Astrocyte of the spinal cord (primary cell): ENCODE results near the gene CNNM3.
"Not testable (repeated sequence)": the region's sequence is repeated elsewhere in the genome, so short reads cannot be mapped to it uniquely, and the experiment has no call there.

Experiments used
- DNase-seq: peaks from one replicate; pipeline ENCODE4 v3.0.0; 2011; ENCODE audit warnings: low read depth, low spot score
- H3K4me3 ChIP-seq: 2 replicates; pipeline ENCODE4 v1.5.1; 2011; ENCODE audit warnings: low read depth, mild to moderate bottlenecking, low read length, moderate library complexity
- in situ Hi-C: cut with HindIII; loops from 2 replicates; pipeline ENCODE4 v1.10.0; 2017; ENCODE audit warnings: low sequenced_read_pairs
- TF ChIP-seq, protein P1 (sequence below): IDR thresholded peaks from 2 replicates; pipeline ENCODE4 v1.5.1; 2012; ENCODE audit warnings: low read depth, mild to moderate bottlenecking, low read length, inconsistent platforms

Gene CNNM3

DNA sequence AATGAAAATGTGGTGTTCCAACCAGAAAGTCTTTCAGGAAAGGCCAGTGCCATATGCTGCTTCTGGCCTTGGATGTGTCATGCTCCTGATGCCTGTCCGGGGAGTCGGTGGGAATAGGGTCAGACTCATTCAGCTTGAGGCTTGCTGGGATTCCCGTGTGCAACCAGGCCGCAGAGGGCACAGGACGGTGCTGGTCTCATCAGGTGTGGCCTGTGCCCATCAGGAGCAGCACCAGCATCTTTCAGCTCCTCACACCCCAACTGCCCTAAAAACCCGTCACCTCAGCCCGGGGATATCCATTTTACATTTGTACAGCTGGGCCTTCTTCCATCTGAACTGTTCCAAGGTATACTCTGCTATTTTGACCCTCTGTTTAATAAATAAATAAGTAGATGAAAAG, 13.3 kb upstream of the CNNM3 start:
- no peak for DNase-seq
- in situ Hi-C loops, result loop anchor here (25.0 kb wide), 2 partner anchors 115 to 240 kb away; no protein-coding TSS in a partner anchor
- H3K4me3 ChIP-seq, result no peak overlapping the region
- TF ChIP-seq, protein P1, sequence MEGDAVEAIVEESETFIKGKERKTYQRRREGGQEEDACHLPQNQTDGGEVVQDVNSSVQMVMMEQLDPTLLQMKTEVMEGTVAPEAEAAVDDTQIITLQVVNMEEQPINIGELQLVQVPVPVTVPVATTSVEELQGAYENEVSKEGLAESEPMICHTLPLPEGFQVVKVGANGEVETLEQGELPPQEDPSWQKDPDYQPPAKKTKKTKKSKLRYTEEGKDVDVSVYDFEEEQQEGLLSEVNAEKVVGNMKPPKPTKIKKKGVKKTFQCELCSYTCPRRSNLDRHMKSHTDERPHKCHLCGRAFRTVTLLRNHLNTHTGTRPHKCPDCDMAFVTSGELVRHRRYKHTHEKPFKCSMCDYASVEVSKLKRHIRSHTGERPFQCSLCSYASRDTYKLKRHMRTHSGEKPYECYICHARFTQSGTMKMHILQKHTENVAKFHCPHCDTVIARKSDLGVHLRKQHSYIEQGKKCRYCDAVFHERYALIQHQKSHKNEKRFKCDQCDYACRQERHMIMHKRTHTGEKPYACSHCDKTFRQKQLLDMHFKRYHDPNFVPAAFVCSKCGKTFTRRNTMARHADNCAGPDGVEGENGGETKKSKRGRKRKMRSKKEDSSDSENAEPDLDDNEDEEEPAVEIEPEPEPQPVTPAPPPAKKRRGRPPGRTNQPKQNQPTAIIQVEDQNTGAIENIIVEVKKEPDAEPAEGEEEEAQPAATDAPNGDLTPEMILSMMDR, result no peak

DNA sequence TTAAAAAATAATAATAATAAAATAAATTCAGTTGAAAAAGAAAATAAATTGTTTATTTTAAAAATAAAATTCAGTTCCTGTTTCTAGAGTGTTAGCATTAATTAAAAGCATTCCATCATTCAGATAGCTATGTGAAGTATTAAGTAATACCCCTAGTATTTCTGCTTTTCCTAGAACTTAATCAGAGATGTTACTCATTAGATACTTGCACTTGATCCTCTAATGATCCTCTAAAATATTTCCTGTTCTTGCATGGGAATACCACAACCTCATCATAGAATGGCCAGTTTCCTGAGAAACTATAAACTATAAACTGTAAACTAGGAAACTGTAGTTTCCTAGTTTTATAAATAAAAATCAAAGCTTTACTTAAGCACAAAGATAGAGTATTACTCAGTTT, 11.1 kb upstream of the CNNM3 start:
- in situ Hi-C loops, result loop anchor here (25.0 kb wide), 2 partner anchors 118 to 243 kb away; no protein-coding TSS in a partner anchor
- DNase-seq, result no peak
- TF ChIP-seq, protein P1, result no peak
- H3K4me3 ChIP-seq, result no peak overlapping the region

DNA sequence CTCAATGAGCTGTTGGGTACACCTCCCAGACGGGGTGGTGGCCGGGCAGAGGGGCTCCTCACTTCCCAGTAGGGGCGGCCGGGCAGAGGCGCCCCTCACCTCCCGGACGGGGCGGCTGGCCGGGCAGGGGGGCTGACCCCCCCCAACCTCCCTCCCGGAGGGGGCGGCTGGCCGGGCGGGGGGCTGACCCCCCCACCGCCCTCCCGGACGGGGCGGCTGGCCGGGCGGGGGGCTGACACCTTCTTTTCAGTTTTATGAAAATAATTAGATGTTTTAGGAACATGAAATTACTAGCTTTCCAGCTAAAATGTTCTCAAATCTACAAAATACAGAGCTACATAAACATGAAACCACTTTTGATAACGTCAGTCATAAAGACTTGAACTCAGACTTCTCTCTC, 10.1 kb upstream of the CNNM3 start:
- in situ Hi-C loops, result loop anchor here (25.0 kb wide), 2 partner anchors 119 to 244 kb away; no protein-coding TSS in a partner anchor
- DNase-seq, H3K4me3 ChIP-seq: not testable (repeated sequence)

DNA sequence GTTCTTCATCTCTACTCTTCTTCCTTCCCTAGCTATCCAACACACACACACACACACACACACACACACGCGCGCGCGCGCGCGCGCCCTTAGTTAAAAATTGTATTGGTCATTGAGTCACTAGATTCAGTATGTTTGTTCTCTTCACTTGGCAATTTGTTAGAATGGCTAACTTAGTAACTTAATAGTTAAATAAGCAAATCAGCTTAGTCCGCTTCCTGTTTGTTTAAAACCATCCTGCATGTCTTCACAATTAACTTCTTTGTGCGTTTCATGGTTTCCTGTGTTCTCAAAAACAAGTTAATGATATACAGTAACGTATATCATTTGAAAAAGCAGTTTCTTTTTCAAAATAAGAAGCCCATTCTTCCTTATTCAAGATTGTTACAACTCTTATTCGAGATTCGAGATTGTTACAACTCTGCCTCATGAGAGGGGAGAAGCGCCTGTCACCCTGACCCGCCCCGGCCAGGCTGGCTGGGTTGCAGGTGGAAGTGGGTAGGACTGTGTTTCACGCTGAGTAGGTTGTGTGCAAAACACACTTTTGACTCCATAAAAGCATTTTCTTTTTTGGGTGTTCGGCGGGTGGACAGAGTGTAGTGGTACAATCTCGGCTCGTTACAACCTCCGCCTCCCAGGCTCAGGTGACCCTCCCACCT, 9.5 kb upstream of the CNNM3 start:
- in situ Hi-C loops, result loop anchor here (25.0 kb wide), 2 partner anchors 119 to 244 kb away; no protein-coding TSS in a partner anchor
- no peak overlapping the region for H3K4me3 ChIP-seq
- TF ChIP-seq, protein P1, result no peak
- DNase-seq, result no peak

DNA sequence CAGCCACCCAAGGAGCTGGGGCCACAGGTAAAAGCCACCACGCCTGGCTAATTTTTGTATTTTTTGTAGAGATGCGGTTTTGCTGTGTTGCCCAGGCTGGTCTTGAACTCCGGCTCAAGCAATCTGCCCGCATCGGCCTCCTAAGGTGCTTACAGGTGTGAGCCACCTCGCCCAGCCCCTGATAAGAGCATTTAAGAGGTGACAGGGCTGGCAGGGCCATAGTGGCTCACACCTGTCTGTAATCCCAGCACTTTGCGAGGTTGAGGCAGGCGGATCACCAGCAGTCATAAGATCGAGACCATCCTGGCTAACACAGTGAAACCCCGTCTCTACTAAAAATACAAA, 9.0 kb upstream of the CNNM3 start:
- no peak overlapping the region for H3K4me3 ChIP-seq
- in situ Hi-C loops, result loop anchor here (25.0 kb wide), 2 partner anchors 120 to 245 kb away; no protein-coding TSS in a partner anchor
- TF ChIP-seq, protein P1, result no peak
- no peak for DNase-seq

DNA sequence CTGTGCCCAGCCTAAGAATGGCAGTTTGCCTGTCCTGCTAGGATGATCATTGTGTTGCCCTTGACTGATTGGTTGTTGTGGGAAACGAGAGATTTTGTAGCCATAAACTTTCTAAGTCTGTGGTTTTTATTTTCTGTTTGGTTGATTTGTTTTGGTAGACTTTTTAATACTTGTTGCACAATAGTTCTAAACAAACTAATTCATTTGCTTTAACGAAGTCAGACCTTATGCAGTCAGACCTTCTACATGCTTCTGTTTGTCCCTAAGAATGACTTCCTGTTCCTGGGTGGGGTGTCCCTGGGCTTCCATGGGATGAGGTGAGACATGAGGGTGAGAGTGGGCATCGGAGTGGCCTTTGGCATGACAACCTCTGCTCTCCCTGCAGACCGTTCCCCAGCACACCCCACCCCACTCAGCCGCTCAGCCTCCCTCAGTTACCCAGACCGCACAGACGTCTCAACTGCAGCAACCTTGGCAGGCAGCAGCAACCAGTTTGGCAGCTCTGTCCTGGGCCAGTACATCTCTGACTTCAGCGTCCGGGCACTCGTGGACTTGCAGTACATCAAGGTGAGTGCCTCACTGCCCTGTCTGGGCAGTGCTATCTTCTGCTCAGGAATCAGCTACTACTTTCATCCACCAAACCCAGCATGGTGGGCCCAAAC, 7.8 kb upstream of the CNNM3 start:
- H3K4me3 ChIP-seq, result no peak overlapping the region
- no peak for DNase-seq
- TF ChIP-seq, protein P1, result no peak
- in situ Hi-C loops, result loop anchor here (25.0 kb wide), 2 partner anchors 121 to 246 kb away; no protein-coding TSS in a partner anchor

DNA sequence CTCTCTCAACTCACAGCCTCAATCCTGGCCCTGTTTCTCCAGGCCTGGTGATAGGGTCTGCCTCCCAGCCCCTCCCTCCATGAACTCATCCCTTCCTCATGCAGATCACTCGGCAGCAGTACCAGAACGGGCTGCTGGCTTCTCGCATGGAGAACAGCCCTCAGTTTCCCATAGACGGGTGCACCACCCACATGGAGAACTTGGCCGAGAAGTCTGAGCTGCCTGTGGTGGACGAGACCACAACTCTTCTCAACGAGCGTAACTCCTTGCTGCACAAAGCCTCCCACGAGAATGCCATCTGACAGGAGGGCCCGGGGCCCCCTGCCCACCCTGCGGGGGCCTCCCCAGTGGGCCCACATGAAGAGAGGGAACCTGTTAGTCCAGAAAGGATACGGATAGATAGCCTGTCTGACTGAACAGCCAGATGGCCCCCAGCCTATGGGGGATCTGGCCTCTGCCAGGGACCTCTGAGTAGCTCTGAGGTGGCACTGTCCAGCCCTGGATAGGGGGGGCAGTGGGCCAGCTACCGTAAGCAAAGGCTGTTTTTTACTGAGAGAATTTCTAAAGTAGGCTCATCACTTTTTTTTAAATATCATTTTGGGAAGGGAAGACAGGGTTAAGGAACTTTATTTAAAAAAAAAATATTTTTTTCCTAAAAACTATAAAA, 6.7 kb upstream of the CNNM3 start:
- no peak overlapping the region for H3K4me3 ChIP-seq
- in situ Hi-C loops, result loop anchor here (25.0 kb wide), 2 partner anchors 122 to 247 kb away; no protein-coding TSS in a partner anchor
- DNase-seq, result no peak
- TF ChIP-seq, protein P1, result no peak
